GM21367 (cell line): ENCODE data around the gene SV2B.

Experiments used
- ATAC-seq: cut with Tn5 transposase; IDR thresholded peaks from one replicate; pipeline ENCODE4 v1.9.1; 2021; ENCODE audit not compliant: unreplicated experiment

The SV2B gene

GRCh38 chr15:91135201-91136130 lies 35.4 kb downstream of the SV2B start:
- ATAC-seq, result no peak

GRCh38 chr15:91136386-91136923 lies 36.4 kb downstream of the SV2B start:
- no peak for ATAC-seq

GRCh38 chr15:91140601-91141000 lies 40.5 kb downstream of the SV2B start:
- ATAC-seq, result no peak

GRCh38 chr15:91141097-91141496 lies 41.0 kb downstream of the SV2B start:
- ATAC-seq, result no peak

- no peak for ATAC-seq
These were observed 42.2 kb downstream of the SV2B start for GRCh38 chr15:91142106-91142744.

GRCh38 chr15:91142946-91143345 lies 42.9 kb downstream of the SV2B start:
- no peak for ATAC-seq

- no peak for ATAC-seq
These were observed 46.7 kb downstream of the SV2B start for GRCh38 chr15:91146728-91147127.

GRCh38 chr15:91148243-91148642 lies 48.2 kb downstream of the SV2B start:
- no peak for ATAC-seq

GRCh38 chr15:91150502-91151160 lies 50.6 kb downstream of the SV2B start:
- ATAC-seq, result no peak

- ATAC-seq, result no peak
These were observed 51.9 kb downstream of the SV2B start for GRCh38 chr15:91151781-91152563.

- no peak for ATAC-seq
These were observed 53.0 kb downstream of the SV2B start for GRCh38 chr15:91152896-91153581.

- ATAC-seq, result no peak
These were observed 53.9 kb downstream of the SV2B start for GRCh38 chr15:91153954-91154353.

- no peak for ATAC-seq
These were observed 56.2 kb downstream of the SV2B start for GRCh38 chr15:91156175-91156726.

GRCh38 chr15:91158415-91159394 lies 58.6 kb downstream of the SV2B start:
- ATAC-seq, result no peak

- no peak for ATAC-seq
These were observed 65.8 kb downstream of the SV2B start for GRCh38 chr15:91165850-91166249.

- no peak for ATAC-seq
These were observed 68.4 kb downstream of the SV2B start for GRCh38 chr15:91168457-91168856.

GRCh38 chr15:91171334-91171733 lies 71.3 kb downstream of the SV2B start:
- ATAC-seq, result no peak

- no peak for ATAC-seq
These were observed 82.0 kb downstream of the SV2B start for GRCh38 chr15:91182101-91182500.

- no peak for ATAC-seq
These were observed 83.5 kb downstream of the SV2B start for GRCh38 chr15:91183596-91183995.
